Spleen (tissue), 13 donors: ENCODE measurements around the gene NCAPD3. TPM values are rescaled to one million over a fixed set of nuclear protein-coding genes. Genes with fewer than 3 reads are reported as not detected.

Experiments
- DNase-seq: peaks from one replicate; pipeline ENCODE4 v3.0.0-alpha.2; 2020
- H3K27ac ChIP-seq, 8 donors: fragments of 200-600 bp; sonication (generic) in 7 of 8; 1 replicate in 4 of 8; 2 replicates in 4 of 8; pipeline versions ENCODE4 v1.5.0 to v1.8.0; 2016 to 2021; ENCODE audit warnings: inconsistent platforms in 4 of 8, mild to moderate bottlenecking in 4 of 8, moderate library complexity in 1 of 8
- H3K27me3 ChIP-seq, 7 donors: fragments of 200-600 bp; sonication (generic) in 6 of 7; replicated peaks in 1 of 7; 1 replicate in 4 of 7; 2 replicates in 3 of 7; pipeline versions ENCODE4 v1.5.0 to v1.8.0; 2016 to 2021; ENCODE audit warnings: inconsistent platforms in 3 of 7, mild to moderate bottlenecking in 1 of 7
- H3K36me3 ChIP-seq, 6 donors: fragments of 200-600 bp; sonication (generic) in 5 of 6; 1 replicate in 4 of 6; 2 replicates in 2 of 6; pipeline versions ENCODE4 v1.5.0 to v1.8.0; 2016 to 2021; ENCODE audit warnings: inconsistent platforms in 2 of 6
- H3K4me1 ChIP-seq, 6 donors: fragments of 200-600 bp; sonication (generic) in 5 of 6; 1 replicate in 3 of 6; 2 replicates in 3 of 6; pipeline versions ENCODE4 v1.5.0 to v1.8.0; 2016 to 2021; ENCODE audit warnings: inconsistent platforms in 3 of 6
- H3K4me3 ChIP-seq, 8 donors: fragments of 200-600 bp; sonication (generic) in 7 of 8; 1 replicate in 4 of 8; 2 replicates in 4 of 8; pipeline versions ENCODE4 v1.5.0 to v1.8.0; 2016 to 2021; ENCODE audit warnings: inconsistent platforms in 4 of 8, mild to moderate bottlenecking in 4 of 8, moderate library complexity in 2 of 8
- H3K9me3 ChIP-seq, 8 donors: fragments of 200-600 bp; sonication (generic) in 7 of 8; 1 replicate in 4 of 8; 2 replicates in 4 of 8; pipeline versions ENCODE4 v1.5.0 to v1.8.0; 2016 to 2021; ENCODE audit warnings: inconsistent platforms in 4 of 8
- POLR2A ChIP-seq, 3 donors: fragments of 450-650 bp; IDR thresholded peaks; one replicate each; pipeline ENCODE4 v1.5.1; 2017; ENCODE audit warnings: antibody characterized with exemption in 3 of 3, mild to moderate bottlenecking in 1 of 3
- POLR2AphosphoS5 ChIP-seq, 3 donors: sonication (generic); formaldehyde crosslinking; IDR thresholded peaks; one replicate each; pipeline ENCODE4 v1.5.1; 2017; ENCODE audit warnings: antibody characterized with exemption in 3 of 3
- WGBS, 5 donors: extraction: QIAGEN DNeasy Blood & Tissue Kit in 3 of 5; methylation state at CpG; one replicate each; pipeline versions ENCODE4 v1.1.5 to v1.1.7; 2013 to 2018; 5-methylcytosine and 5-hydroxymethylcytosine counted together
- intact Hi-C: fragments of 100-400 bp; cut with DNase I; formaldehyde crosslinking; loops from one replicate; pipeline ENCODE4 v1.15.0; 2023; ENCODE audit warnings: low total_unique reads
- long read RNA-seq, 2 donors: transcript quantifications; one replicate each; lab custom pipeline, GENCODE V29; 2026
- polyA plus RNA-seq, 3 donors: library from polyadenylated mRNA; stranded (reverse); fragments of 200-250 nt; gene quantifications; one replicate each; pipeline ENCODE4 v1.2.1, GENCODE V29; 2013
- total RNA-seq, 7 donors: library from RNA; depleted of rRNA in 3 of 7; stranded (reverse); fragments of >200 nt in 3 of 7; fragmentation: NEBNext Ultra II Directional in 4 of 7; extraction: Animal tissue kit (Norgen Biotek cat#: 25700) in 4 of 7; gene quantifications; one replicate each; pipeline versions ENCODE4 v1.1.0 to v1.2.1, GENCODE V29; 2016 to 2021
- TF ChIP-seq, protein P1 (sequence below), 11 experiments: fragments of 200-600 bp in 7 of 11; fragments of 450-650 bp in 4 of 11; sonication (generic) in 4 of 11; IDR thresholded peaks in 8 of 11; conservative IDR thresholded peaks in 3 of 11; 1 replicate in 7 of 11; 2 replicates in 4 of 11; pipeline versions ENCODE4 v1.4.0 to v1.8.0; 2016 to 2021; ENCODE audit warnings: antibody characterized with exemption in 11 of 11, inconsistent platforms in 4 of 11, mild to moderate bottlenecking in 1 of 11
- donor health status: healthy with polysubstance abuse.
- donor health status: DM: no; HTN: no; CAD: no; lungs with moderate emphysema.
- donor health status: DM: no; HTN: no; CAD: no.
- donor health status: Bipolar disorder and iron deficiency.
- donor health status: healthy.
- donor health status: DM: no; HTN: no; CAD: no.
- donor health status: DM: yes; HTN: yes; CAD: no.

The NCAPD3 gene
- 10 to 100 TPM; 20.2 to 33.0 (median 24.3) TPM for total RNA-seq
- 1 to 10 TPM; 3.0 to 5.5 (median 4.0) TPM for polyA plus RNA-seq
- long read RNA-seq, donor 1, partial matches to known transcripts = 6 of 6 reads
- long read RNA-seq, donor 1, other reads (novel, unspliced or antisense) = 0 of 6 reads
- long read RNA-seq, donor 2, partial matches to known transcripts = 0 of 1 reads
- long read RNA-seq, donor 2, other reads (novel, unspliced or antisense) = 0 of 1 reads

GRCh38 chr11:134223836-134224709 is at the start of gene NCAPD3, which contains the start of gene VPS26B:
TSS of gene NCAPD3 (minus strand) at chr11:134223967. CDS start at chr11:134223926, 41 bp downstream.
TSS of gene VPS26B (plus strand) at chr11:134224671. CDS start at chr11:134225123, 452 bp downstream.
- WGBS, 5 donors = 0 to 1% (median 0%) methylated on average over 57 to 89 of the region's 89 CpGs
- DNase-seq = peak; percentile 98
- H3K4me3 ChIP-seq = peak within 1 kb of the TSS; percentile 84 to 98 (median 92)
- intact Hi-C loops = no loop called here
- TF ChIP-seq, protein P1, sequence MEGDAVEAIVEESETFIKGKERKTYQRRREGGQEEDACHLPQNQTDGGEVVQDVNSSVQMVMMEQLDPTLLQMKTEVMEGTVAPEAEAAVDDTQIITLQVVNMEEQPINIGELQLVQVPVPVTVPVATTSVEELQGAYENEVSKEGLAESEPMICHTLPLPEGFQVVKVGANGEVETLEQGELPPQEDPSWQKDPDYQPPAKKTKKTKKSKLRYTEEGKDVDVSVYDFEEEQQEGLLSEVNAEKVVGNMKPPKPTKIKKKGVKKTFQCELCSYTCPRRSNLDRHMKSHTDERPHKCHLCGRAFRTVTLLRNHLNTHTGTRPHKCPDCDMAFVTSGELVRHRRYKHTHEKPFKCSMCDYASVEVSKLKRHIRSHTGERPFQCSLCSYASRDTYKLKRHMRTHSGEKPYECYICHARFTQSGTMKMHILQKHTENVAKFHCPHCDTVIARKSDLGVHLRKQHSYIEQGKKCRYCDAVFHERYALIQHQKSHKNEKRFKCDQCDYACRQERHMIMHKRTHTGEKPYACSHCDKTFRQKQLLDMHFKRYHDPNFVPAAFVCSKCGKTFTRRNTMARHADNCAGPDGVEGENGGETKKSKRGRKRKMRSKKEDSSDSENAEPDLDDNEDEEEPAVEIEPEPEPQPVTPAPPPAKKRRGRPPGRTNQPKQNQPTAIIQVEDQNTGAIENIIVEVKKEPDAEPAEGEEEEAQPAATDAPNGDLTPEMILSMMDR (IDR thresholded peaks at IDR 0.05 in 8 of 11, conservative IDR thresholded peaks at IDR 0.05 in 3 of 11) = peak in 4 of 11 experiments; percentile 18 to 36 (median 27)
- peak; percentile 78 to 98 (median 87) for TF ChIP-seq POLR2A (IDR thresholded peaks at IDR 0.05)
- TF ChIP-seq POLR2AphosphoS5 (IDR thresholded peaks at IDR 0.05) = peak; percentile 100
- peaks cover 0 to 11% (median 0%) of the 10 kb centered on the region in 7 donors for H3K27me3 ChIP-seq
- no peaks in the 10 kb centered on the region for H3K9me3 ChIP-seq
- H3K4me1 ChIP-seq = peaks cover 32 to 67% (median 52%) of the 10 kb centered on the region in 6 donors
- H3K27ac ChIP-seq = peak within 1 kb of the TSS; percentile 71 to 97 (median 94)
- peaks cover 0 to 15% (median 11%) of the 10 kb centered on the region in 6 donors for H3K36me3 ChIP-seq

- H3K4me1 ChIP-seq = peaks cover 17 to 46% (median 26%) of the 10 kb centered on the region in 6 donors
- no peak for TF ChIP-seq POLR2A (IDR thresholded peaks at IDR 0.05)
- no peak for TF ChIP-seq POLR2AphosphoS5 (IDR thresholded peaks at IDR 0.05)
- TF ChIP-seq, protein P1 (IDR thresholded peaks at IDR 0.05 in 8 of 11, conservative IDR thresholded peaks at IDR 0.05 in 3 of 11) = no peak
- no peak overlapping the region for H3K27ac ChIP-seq
- no peak overlapping the region for H3K4me3 ChIP-seq
- intact Hi-C loops = no loop called here
- H3K9me3 ChIP-seq = peaks cover 0 to 6% (median under 1%) of the 10 kb centered on the region in 8 donors
- DNase-seq = no peak
- WGBS, 5 donors = 41 to 57% (median 47%) methylated on average over 3 of the region's 3 CpGs
- no peaks in the 10 kb centered on the region for H3K36me3 ChIP-seq
- H3K27me3 ChIP-seq = peaks cover 4 to 90% (median 73%) of the 10 kb centered on the region in 7 donors
Observed at GRCh38 chr11:134273317-134273712, 49.5 kb upstream of the NCAPD3 start.

GRCh38 chr11:134272381-134273316 is 48.9 kb upstream of the NCAPD3 start:
- Histone ChIP-seq H3K27me3 (peaks cover 0 to 84% (median 67%) of the 10 kb centered on the region in 7 donors), H3K9me3 (no peaks in the 10 kb centered on the region), H3K36me3 (no peaks in the 10 kb centered on the region), H3K4me1 (peaks cover 17 to 44% (median 25%) of the 10 kb centered on the region in 6 donors), H3K4me3 (no peak overlapping the region), H3K27ac (no peak overlapping the region)
- intact Hi-C loops = no loop called here
- DNase-seq = no peak
- TF ChIP-seq POLR2A (IDR thresholded peaks at IDR 0.05) = no peak
- TF ChIP-seq, protein P1 (IDR thresholded peaks at IDR 0.05 in 8 of 11, conservative IDR thresholded peaks at IDR 0.05 in 3 of 11) = no peak
- TF ChIP-seq POLR2AphosphoS5 (IDR thresholded peaks at IDR 0.05) = no peak
- 38 to 45% (median 44%) methylated on average over 18 of the region's 18 CpGs for WGBS, 5 donors
